Fibroblast of skin of right quadriceps (primary cell): ENCODE data around the gene SC5D.

ENCODE experiments used
- DNase-seq: peaks from one replicate; pipeline ENCODE4 v3.0.0-alpha.2; 2013

Gene SC5D

GRCh38 chr11:121293288-121293594, 670 bp downstream of the SC5D start:
- no peak for DNase-seq

DNA sequence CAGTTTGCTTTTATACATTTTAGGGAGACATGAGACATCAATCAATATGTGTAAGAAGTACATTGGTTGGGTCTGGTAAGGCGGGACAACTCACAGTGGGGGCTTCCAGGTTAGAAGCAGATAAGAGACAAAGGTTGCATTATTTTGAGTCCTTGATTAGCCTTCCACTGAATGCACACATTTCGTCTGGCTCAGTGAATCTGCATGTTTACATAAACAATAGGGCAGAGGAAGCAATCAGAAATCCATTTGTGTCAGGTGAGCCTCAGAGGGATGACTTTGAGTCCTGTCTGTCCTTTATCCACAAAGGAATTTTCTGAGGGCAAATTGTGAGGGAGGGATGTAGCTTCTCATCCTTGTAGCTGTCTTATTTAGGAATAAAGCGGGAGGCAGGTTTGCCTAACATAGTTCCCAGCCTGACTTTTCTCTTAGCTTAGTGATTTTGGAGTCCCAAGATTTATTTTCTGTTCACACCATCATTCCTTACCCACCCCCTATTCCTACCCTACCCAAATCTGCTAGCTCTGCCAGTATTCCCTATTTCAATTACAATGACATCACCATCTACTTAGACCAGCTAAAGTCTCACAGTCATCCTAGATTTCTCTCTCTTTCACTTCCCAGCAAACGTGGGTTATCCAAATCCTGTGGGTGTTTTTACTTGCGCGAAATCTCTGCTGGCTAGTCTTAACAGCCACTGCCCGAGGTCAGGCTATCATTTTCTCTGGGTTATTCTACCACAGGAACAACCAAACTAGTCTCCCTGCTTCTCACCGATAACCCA, 2.9 kb downstream of the SC5D start:
- DNase-seq: no peak

- no peak for DNase-seq
These were observed 5.3 kb downstream of the SC5D start for GRCh38 chr11:121297872-121298271.

DNA sequence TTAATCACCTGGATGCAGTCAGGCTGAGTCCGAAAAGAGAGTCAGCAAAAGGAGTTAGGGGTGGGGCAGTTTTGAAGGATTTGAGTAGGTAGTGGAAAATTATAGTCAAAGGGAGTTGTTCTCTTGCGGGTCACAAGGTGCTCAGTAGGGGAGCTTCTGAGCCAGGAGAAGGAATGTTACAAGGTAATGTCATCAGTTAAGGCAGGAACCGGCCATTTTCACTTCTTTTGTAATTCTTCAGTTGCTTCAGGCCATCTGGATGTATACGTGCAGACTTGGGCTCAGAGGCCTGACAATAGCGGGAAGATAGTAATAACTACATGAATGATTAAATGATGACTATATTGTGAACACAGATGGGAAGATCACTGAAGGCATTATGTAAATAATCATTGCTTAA, 6.2 kb downstream of the SC5D start:
- no peak for DNase-seq

- DNase-seq: no peak
These were observed 6.8 kb downstream of the SC5D start for GRCh38 chr11:121299417-121299816.

- no peak for DNase-seq
These were observed 7.9 kb downstream of the SC5D start for GRCh38 chr11:121300313-121300971.

GRCh38 chr11:121300972-121301699, 8.6 kb downstream of the SC5D start:
- DNase-seq: no peak

DNA sequence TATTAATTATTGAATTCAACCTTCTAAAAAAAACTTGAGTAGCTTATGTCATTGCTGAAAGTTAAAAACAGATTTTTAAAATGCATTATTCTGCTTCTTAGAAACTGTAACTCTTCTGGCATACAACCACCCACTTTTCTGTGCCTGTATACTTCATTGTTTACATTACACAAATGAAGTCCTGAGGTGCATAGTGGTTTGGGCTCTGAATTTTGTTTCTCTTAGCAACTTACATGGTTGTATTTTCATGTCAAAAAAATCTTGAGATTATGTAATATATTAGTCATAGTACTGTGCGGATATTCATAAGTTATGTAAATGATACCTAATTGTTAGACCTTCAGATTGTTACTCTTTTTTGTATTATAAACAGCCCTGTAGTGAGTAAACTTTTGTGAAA, 12.2 kb downstream of the SC5D start:
- no peak for DNase-seq

DNA sequence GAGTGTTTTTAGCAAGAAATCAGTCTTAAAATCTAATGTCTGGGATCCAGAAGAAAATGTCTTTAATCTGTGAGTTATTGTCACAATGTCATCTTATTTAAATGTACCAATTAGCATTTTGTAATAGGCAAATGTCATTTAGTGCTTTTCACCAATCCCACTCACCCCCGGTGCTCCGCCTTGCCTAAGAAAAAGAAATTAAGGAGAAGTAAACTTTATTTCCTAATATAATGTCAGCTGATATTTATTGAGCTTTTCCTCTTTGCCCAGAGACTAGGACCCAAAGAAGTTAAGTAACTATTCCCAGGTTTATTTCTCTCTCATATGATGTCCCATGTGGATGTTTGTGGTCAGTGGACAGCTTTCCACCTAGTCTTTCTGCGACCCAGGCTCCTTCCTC, 16.2 kb downstream of the SC5D start:
- no peak for DNase-seq

GRCh38 chr11:121309688-121310087, 17.1 kb downstream of the SC5D start:
- DNase-seq: no peak

DNA sequence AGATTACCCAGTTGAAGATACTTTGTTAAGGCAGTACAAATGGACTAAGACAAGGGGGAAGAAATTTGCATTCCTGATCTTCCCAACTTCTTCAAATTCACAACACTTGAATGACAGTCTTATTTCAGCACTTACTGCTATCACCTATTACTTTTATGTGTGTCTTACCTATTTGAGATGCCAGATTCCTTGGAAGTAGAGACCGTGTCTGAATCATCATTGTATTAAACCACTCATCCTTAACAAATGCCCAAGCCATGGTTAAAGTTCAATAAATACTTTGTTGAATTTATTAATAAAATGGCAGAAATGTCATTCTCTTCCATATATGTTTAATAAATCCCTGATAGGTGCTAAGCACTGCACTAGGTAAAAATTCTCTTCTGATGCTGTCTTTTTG, 18.3 kb downstream of the SC5D start:
- DNase-seq: no peak

DNA sequence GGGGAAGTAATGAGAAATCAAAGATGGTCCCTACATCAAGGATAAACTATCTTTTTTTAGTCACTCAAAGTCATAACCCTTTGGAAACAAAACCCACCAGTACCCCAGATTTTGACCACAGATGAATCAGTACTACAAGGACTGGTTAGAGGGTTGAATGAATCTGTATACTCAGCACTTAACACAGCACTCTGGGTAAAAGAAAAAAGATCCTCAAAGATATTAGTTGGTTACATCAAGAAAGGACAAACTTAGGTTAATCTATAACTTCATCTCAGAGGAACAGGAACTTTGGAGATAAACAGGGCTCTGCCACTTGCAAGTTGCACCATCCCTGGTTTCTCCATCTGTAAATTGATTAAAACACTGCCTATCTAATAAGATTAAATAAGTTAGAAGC, 18.8 kb downstream of the SC5D start:
- DNase-seq: no peak

DNA sequence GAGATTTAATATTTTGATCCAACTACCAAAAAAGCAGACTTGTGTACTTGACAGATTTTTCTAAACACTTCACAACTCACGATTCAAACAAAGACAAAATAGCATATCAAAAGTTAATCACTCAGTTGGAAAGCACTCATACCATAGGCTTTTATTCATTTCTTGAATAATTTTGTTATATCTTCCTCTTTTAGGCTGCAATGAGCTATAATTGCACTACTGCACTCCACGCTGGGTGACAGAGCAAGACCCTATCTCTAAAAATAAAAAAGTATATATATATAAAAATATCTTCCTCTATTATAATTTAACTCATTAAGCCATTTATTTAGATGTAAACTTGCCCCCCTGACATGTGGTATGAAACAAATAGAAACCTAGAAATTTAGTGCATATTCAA, 19.9 kb downstream of the SC5D start:
- no peak for DNase-seq

DNA sequence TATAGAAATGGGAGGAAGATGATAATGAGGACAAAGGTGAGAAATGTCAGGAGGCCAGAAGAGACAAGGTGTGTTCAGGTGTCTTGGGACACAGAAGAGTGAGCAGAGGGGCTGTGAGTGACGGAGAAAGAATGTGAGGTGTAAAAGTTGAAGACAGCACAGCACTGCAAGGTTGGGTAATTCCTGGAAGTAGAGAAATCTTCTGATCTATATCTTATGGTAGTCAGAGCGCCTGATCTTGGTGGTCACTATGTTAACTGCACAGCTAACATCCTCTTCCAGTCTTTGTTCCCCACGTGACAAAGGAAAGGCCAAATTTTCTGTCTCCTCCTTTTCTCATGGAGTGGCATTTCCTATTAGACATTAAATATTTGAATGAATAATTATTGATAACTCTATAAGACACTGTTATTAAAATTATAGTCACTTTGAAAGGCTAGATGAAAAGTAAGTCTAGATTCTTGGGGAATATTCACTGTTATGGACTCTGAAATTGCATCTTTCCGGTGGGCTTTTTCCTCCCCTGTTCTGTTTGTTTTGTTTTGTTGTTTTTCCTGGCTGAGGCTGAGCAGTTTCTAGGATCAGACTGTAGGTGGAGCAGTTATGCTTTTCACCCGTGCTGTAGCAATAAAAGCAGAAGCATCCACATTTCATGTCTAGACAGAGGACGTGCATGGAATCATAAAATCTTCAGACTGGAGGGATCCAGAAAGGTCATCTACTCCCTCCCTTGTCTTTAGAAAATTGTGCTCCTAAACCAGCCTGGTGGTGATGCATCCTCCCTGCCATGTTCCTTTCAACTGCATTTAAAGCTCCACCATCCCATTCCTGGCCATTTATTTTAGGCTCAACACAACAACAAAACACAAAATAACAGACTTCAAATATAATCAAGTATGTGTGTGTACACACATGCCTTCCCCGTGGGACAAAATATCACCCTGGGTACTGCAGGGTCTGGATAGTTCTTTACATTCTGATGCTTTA, 26.6 kb downstream of the SC5D start:
- DNase-seq: peak; percentile 48

- DNase-seq: peak; percentile 18
These were observed 29.2 kb downstream of the SC5D start for GRCh38 chr11:121321614-121322243.

GRCh38 chr11:121323046-121323607, 30.6 kb downstream of the SC5D start:
- no peak for DNase-seq

DNA sequence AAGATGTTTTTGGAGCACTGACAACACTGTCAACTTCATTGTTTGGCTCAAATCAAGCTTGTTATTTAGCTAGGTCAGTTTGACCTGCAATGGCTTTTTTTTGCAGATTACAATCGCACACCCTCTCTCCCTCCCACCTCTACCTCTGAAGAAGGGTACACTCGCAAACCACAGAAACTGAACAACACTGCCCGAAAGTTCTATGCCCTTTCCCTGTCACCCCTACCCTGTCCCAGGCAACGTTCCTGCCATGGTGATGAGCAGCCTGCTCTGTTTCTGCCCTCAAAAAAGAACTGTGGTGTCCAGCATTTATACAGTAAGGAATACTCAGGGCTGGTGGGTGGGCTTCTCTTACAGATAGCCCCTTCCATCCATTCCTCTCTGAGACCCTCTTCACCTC, 33.7 kb downstream of the SC5D start:
- DNase-seq: no peak

DNA sequence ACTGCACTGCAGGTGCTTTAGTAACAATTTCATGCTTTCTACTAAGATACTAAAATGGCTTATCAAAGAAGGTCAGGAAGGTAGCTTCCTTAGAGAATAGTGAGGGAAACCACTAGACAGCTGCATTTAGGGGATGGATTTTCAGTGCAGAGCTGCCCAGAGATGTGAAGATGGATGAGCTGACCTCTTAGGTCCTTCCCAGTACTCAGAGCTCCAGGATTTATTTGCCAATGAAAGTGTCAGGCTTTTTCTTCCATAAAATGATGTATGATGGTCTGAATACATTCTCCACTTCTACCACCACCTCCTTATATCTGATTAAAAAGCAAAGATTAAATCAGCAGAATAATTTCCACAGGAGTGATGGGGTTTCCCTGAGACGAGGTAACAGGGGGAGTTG, 35.0 kb downstream of the SC5D start:
- no peak for DNase-seq

- no peak for DNase-seq
These were observed 35.8 kb downstream of the SC5D start for GRCh38 chr11:121328176-121328966.

- no peak for DNase-seq
These were observed 36.6 kb downstream of the SC5D start for GRCh38 chr11:121328967-121329679.
